NCI-H526 (cell line): ENCODE measurements around the gene PTPRN2.
A peak's percentile ranks its signal among the peaks of the same experiment; 100 is the strongest.
"Not testable (repeated sequence)": the region's sequence is repeated elsewhere in the genome, so short reads cannot be mapped to it uniquely, and the experiment has no call there.

Source experiments
- DNase-seq, 2 experiments: peaks; one replicate each; lab custom pipeline; 2025; lab: John Stamatoyannopoulos, UW

The PTPRN2 gene

GRCh38 chr7:157927313-157927925, 660.2 kb downstream of the PTPRN2 start:
- no peak for DNase-seq

- DNase-seq, result no peak
These were observed 661.0 kb downstream of the PTPRN2 start for GRCh38 chr7:157926521-157927150.

- DNase-seq, result no peak
These were observed 661.5 kb downstream of the PTPRN2 start for GRCh38 chr7:157926107-157926506.

- DNase-seq, result no peak
These were observed 662.2 kb downstream of the PTPRN2 start for GRCh38 chr7:157925383-157925875.

- no peak for DNase-seq
These were observed 663.6 kb downstream of the PTPRN2 start for GRCh38 chr7:157923903-157924630.

- DNase-seq, result no peak
These were observed 665.0 kb downstream of the PTPRN2 start for GRCh38 chr7:157922576-157922975.

GRCh38 chr7:157918326-157919080, 669.1 kb downstream of the PTPRN2 start:
- DNase-seq, result no peak

- DNase-seq, result no peak
These were observed 670.5 kb downstream of the PTPRN2 start for GRCh38 chr7:157916946-157917640.

- peak; percentile 96 to 97 for DNase-seq
These were observed 677.2 kb downstream of the PTPRN2 start for GRCh38 chr7:157910446-157910845.

GRCh38 chr7:157910045-157910444, 677.6 kb downstream of the PTPRN2 start:
- DNase-seq, result not testable (repeated sequence)

GRCh38 chr7:157909370-157909769, 678.3 kb downstream of the PTPRN2 start:
- DNase-seq, result no peak

GRCh38 chr7:157908006-157908782, 679.4 kb downstream of the PTPRN2 start:
- no peak for DNase-seq

GRCh38 chr7:157907091-157907490, 680.5 kb downstream of the PTPRN2 start:
- no peak for DNase-seq

- no peak for DNase-seq
These were observed 681.0 kb downstream of the PTPRN2 start for GRCh38 chr7:157906583-157906982.

- DNase-seq, result peak in 1 of 2 experiments; percentile 25
These were observed 681.8 kb downstream of the PTPRN2 start for GRCh38 chr7:157905651-157906461.

GRCh38 chr7:157904866-157905570, 682.6 kb downstream of the PTPRN2 start:
- DNase-seq, result no peak

GRCh38 chr7:157904211-157904865, 683.3 kb downstream of the PTPRN2 start:
- DNase-seq, result no peak

- no peak for DNase-seq
These were observed 683.9 kb downstream of the PTPRN2 start for GRCh38 chr7:157903710-157904109.

- DNase-seq, result no peak
These were observed 684.3 kb downstream of the PTPRN2 start for GRCh38 chr7:157903296-157903695.
